CD4-positive, alpha-beta T cell treated with Interleukin-2 at 100 ng/mL for 4 hours (primary cell): ENCODE data around the gene B4GALNT4.
"Not testable (repeated sequence)": the region's sequence is repeated elsewhere in the genome, so short reads cannot be mapped to it uniquely, and the experiment has no call there.

ENCODE experiments used
- DNase-seq: peaks from one replicate; pipeline ENCODE4 v3.0.0-alpha.2; 2020; ENCODE audit warnings: low spot score

The B4GALNT4 gene

GRCh38 chr11:408154-409007 is 39.1 kb downstream of the B4GALNT4 start:
- no peak for DNase-seq

DNA sequence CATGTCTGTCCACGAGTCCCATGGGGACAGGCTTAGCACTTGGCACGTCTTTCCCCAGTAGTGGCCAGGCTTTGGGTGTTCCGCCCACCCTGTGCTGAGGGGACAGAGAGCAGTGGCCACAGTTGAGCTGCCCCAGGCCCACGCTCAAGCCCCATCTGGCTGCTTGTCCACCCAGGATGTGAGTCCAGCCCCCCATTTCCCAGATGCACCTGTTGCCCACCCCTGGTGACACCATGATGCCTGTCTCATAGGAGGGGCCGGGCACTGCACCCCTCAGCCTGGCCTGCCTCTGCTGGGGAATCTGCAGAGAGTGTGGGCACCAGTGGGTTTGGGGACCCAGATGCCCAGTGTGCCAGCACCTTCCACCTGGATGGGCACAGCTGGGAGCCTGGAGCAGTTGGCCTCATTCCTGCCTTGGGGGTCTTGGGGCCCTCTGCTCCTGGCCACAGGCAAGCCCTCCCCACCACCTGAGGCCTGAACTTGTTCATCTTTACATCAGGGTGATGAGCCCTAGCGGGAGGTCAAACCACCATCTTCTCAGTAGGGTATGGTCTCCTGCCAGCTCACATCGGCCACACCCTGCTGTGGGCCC is 39.8 kb downstream of the B4GALNT4 start:
- no peak for DNase-seq

DNA sequence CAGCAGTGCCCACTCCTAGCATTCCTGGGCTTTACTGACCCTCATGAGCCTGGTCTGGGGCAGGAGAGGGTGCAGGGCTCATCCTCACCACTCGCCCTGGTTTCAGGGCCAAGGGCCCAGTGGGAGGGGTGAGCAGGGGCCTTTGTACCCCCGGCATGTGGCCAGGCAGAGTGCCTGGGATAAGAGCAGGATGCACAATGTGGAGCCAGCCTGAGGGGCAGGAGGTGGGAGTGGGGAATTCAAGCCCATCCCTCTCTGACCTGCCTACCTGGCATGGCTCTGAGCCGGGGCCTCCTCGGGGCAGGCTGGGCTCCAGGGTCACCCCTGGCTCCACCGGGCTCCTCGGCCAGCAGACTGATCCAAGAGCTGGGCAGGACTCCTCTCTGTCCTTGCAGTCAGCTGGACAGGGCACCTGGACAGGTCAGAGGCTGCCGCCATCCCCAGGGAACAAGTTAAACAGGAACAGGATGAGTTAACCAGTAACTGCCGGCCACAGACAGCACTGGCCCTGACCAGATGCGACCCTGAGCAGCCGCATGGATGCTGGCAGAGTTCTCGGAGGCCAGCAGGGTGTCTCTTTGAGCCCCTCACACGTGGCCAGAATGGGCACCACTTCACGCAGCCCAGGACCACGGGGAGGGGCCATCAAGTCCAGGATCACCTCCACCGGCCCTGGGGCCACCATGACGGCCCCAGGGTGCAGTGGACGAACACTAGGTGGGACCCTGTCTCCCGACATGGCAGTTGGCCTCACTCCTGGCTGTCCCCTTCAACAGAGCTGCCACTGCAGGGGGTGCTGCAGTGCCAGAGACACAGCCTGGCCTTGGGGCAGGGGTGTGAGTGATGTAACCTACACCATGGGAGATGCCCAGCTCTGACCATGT is 40.5 kb downstream of the B4GALNT4 start:
- no peak for DNase-seq

- DNase-seq: not testable (repeated sequence)
Observed at GRCh38 chr11:410711-411110, 41.4 kb downstream of the B4GALNT4 start.

DNA sequence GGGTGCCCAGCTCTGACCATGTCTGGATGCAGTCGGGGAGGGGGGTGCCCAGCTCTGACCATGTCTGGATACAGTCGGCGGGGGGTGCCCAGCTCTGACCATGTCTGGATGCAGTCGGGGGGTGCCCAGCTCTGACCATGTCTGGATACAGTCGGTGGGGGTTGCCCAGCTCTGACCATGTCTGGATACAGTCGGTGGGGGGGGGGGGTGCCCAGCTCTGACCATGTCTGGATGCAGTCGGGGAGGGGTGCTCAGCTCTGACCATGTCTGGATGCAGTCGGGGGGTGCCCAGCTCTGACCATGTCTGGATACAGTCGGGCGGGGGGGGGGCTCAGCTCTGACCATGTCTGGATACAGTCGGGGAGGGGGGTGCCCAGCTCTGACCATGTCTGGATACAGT is 42.2 kb downstream of the B4GALNT4 start:
- DNase-seq: not testable (repeated sequence)

GRCh38 chr11:412641-413119 is 43.4 kb downstream of the B4GALNT4 start:
- DNase-seq: no peak

DNA sequence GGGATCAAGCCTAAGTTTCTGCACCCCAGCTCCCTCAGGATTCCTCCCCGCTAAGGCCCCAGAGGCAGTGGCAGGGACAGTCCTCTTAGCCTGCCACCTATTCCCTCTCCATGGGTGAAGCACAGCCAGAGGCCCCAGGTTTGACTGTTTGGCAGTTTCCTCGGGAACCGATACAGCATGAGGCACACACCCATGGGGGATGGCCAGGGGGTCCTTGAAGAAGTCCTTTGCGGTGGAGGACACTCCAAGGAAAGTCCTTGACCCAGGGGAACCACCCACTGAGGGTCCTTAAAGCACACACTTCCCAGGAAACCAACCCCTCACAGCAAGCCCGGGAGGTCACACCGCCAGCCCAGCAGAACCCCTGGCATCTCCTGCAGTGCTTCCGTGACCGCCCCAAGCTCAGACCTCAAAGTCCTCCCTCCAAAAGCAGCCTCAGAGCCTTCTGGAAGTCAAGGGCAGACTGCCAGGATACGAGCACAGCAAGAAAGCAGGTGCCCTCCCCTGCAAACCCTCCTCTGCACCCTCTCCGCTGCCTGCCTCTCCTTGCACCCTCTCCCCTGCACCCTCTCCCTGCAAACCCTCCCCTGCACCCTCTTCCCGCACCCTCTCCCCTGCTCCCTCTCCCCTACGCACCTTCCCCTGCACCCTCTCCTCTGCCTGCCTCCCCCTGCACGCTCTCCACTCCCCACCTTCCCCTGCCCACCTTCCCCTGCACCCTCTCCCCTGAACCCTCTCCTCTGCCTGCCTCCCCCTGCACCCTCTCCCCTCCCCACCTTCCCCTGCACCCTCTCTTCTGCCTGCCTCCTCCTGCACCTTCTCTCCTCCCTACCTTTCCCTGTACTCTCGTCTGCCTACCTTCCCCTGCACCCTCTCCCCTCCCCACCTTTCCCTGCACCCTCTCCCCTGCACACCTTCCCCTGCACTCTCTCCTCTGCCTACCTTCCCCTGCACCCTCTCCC is 44.1 kb downstream of the B4GALNT4 start:
- DNase-seq: no peak

DNA sequence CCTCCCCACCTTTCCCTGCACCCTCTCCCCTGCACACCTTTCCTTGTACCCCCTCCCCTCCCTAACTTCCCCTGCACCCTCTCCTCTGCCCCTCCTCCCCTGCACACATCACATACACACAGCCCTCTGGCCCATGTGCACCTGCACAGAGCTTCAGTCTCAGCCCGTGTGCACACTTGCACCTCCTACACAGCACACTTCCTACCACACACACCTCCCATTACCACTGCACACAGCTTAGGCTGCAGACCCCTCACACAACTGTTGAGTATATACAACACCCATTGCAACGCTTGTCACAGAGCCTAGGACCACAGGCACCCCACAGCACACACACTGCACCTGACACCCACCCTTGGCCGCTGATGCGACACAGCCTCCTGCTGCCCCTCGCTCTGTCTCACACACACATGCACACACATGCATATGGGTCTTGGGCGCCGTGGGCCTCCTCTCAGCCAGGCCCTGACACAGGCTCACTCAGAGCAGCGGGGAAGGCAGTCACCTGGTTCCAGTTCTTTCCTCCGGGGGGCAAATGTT is 45.1 kb downstream of the B4GALNT4 start:
- peak; percentile 27 for DNase-seq

DNA sequence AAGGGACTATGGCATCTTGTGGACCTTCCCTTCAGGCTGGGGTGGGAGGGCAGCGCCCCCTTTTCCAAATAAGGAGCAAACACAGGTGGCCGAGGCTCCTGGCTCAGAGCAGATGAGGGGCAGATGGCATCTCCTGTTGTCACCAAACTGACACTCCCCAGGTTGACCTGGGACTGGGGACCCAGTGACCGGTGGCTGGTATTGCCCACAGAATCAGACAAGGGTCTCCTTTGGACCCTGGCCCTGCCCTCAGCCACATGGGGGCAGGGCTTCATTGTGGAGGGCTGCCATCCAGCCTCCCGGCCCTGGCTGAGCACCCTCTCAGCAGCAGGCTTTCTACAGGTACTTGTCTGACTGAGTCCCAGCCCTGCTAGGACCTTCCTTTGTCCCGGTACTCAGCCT is 46.3 kb downstream of the B4GALNT4 start:
- no peak for DNase-seq

DNA sequence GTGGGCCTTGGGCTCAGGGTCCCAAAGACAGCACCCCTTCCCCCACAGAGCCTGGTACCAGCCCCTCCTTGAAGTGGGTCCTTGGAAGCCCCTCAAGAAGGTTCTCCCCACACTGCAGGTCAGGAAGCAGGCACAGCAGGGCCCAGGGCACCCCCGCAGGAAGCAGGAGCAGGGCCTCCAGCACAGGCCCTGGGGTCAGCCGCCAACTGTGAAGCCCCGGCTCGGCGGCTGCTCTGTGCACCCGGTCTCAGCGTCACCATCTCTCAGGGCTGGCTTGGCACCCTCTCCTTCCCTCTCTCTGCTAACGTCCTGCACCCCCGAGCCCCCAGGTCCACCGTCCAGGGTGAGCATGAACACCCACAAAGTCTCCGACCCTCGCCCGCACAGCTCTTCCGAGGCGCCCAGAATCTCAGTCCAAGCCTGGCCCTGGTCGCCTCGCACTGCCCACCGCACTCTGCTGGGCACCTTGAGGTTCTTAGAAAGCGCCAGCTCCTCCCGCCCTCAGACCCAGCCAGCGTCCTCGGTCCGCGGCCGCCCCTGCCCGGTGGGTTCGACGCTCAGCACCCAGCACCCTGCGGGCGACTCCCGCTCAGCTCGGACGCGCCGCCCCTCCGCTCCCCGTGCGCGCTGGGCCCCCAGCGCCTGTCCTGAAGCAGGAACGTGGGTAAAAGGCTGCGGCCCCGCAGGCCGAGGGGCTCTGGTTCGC is 46.9 kb downstream of the B4GALNT4 start:
- no peak for DNase-seq

DNA sequence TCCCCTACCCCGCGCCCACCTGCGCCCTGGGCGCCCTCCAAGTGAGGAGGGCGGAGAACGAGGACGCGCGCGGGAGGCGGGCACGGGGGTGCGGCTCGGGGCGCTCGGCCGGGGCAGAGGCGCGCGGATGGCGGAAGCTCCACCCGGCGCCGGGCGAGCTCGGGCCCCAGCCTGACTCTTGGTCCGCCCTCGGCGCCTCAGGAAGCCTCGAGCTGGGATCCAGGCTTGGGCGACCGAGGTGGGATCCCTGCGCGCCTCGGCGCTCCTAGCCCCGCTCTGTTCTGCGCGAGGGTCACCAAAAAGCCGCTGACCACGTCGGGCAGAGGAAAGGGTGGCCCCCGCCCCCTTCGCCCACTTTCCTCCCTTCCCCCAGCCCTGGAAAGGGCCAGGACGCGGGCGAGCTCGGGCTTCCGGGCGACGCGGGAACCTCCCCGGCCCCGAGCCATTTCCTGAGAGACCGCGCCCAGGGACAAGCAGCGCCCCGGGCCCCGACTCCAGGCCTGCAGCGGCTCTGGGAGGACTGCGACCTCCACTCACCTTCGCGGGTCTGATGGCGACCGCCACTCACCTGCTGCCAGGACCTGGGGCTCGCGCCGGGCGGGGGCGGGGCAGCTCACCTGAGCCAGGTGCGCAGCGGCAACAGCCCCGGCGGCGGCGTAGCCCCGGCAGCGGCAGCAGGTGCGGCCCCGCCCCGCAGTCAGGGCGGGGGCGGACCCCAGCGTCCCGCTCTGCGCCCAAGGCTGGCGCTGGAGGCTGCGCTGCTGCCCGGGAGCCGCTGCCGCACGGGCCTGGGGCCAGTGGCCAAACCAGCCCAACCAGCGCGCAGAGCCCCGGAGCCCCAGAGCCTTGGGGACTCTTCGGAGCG is 47.7 kb downstream of the B4GALNT4 start:
- peak; percentile 35 for DNase-seq

- DNase-seq: no peak
Observed at GRCh38 chr11:417652-418342, 48.5 kb downstream of the B4GALNT4 start.

DNA sequence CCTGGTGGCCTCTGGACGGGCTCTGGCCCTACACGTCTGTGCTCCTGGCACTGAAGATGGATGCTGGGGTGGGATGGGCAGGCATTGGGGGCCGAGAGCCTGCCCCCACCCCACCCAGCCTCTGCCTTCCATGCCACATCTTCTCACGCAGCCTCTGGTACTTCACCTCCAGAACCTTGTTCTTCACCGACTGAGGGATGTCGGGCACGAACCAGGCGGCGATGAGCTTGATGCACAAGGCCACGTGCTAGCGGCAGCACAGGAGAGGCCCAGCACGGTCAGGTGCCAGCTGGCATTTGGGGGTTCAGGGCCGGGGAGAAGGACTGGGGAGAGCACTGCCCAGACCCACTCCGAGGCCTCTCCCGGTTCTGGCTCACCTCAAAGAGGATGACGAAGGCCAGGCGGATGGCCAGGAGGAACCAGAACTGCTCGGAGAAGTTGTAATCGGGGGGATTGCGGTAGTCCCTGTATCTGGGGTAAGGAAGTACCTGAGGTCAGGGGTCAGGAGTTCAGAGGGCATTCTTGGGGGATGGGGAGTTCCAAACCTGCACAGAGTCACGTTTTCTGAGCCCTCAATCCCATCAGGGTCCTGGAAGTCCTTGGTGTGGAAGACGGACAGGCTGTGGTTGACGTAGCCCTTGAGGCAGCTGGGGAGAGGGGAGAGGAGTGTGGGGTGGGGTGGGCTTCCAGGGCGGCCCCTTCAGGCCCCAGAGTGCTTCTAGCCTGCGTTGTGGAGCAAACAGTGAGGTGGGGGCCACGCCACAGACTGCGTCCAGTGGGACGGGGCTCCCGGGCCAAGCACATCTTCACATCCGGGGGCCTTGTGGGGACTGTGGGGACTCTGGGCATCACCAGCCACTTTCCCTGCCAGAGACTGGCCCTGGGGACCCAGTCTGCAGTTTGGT is 49.3 kb downstream of the B4GALNT4 start:
- no peak for DNase-seq

GRCh38 chr11:419248-420005 is 50.1 kb downstream of the B4GALNT4 start:
- no peak for DNase-seq

DNA sequence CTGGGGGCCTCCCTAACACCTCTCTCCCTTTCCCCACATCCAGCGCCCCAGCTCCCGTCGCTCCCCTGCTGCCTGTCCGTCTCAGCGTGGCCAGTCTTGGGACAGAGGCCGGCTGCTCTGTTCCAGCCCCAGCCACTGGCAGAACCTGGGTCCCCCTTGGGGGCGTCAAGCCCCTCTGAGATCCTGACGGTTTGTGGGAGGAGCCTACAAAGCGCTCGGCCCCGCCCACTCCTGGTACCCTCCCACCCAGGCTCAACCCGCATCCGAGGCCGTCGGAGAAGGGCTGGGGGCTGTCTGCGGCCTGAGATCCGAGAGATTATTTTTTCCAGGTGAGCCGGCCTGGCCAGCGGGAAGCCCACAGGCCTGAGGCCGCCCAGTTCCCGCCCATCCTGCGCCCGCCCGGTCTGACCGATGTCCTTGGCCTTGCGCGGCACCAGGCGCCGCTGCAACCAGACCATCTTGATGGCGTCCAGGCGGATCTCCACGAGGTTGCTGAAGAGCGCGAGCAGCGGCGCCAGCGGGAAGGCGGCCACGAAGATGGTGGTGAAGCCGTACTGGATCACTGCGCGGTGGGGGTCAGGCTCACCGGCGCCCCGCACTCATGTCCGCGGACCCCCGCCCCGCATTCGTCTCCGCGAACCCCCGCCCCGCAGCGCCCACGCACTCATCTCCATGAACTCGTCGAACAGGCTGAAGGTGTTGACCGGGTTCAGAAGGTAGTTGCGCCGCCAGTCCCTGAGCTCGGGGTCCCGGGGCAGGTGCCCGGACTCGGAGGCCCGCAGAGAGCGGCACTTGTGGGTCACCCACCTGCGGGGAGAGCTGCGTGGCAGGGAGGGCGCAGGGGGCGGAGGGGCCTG is 51.0 kb downstream of the B4GALNT4 start:
- DNase-seq: no peak

- DNase-seq: no peak
Observed at GRCh38 chr11:420911-421321, 51.6 kb downstream of the B4GALNT4 start.
